ENCODE data around the gene KIAA0586. TPM values are rescaled to one million over a fixed set of nuclear protein-coding genes. Genes with fewer than 3 reads are reported as not detected.

KIAA0586 gene
- total RNA-seq, 4 donors from 2014 or later, result 10.0 to 13.9 (median 11.9) TPM

DNA sequence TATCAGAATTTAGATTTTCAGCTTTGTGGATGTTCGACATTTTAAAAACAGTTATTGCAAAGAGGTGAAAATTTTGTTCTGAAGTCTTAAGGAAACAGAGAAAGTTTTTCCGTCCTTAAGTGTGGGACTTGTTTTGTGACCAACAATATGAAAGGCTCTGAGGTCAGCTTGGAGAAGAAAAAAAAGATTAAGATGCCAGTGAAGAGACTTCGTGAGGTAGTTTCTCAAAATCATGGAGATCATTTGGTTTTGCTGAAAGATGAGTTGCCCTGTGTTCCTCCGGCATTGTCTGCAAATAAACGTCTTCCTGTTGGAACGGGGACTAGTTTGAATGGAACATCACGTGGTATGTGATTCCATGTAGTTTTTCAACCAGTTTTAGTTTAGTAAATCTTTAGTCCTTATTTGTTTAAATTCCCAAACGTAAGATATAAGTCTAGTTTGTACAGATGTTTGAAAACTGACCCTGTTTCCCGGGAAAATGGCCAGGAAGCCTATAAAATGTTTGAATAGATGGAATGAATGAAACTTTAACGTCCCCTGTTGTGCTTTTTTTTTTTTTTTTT lies 682 bp downstream of the KIAA0586 start:
- in situ Hi-C loops (cut with MboI; ENCODE audit: low sequenced_read_pairs in 4 of 4), result no loop called here
- peak overlapping the region; percentile 62 to 98 (median 84) for H3K4me3 ChIP-seq
- intact Hi-C loops (cut with DNase I; ENCODE audit: low total_unique reads), result loop anchor here (10.0 kb wide), 1 partner anchor 223 kb away; the partner anchor contains the start of gene ACTR10
- no peaks in the 10 kb centered on the region for H3K9me3 ChIP-seq
- DNase-seq (no peak), ATAC-seq (no peak)
- peaks cover 27 to 34% of the 10 kb centered on the region in 2 donors for H3K4me1 ChIP-seq
- no peak for TF ChIP-seq POLR2A (IDR thresholded peaks at IDR 0.05)
- TF ChIP-seq, protein P1, sequence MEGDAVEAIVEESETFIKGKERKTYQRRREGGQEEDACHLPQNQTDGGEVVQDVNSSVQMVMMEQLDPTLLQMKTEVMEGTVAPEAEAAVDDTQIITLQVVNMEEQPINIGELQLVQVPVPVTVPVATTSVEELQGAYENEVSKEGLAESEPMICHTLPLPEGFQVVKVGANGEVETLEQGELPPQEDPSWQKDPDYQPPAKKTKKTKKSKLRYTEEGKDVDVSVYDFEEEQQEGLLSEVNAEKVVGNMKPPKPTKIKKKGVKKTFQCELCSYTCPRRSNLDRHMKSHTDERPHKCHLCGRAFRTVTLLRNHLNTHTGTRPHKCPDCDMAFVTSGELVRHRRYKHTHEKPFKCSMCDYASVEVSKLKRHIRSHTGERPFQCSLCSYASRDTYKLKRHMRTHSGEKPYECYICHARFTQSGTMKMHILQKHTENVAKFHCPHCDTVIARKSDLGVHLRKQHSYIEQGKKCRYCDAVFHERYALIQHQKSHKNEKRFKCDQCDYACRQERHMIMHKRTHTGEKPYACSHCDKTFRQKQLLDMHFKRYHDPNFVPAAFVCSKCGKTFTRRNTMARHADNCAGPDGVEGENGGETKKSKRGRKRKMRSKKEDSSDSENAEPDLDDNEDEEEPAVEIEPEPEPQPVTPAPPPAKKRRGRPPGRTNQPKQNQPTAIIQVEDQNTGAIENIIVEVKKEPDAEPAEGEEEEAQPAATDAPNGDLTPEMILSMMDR (IDR thresholded peaks at IDR 0.05 in 4 of 5, conservative IDR thresholded peaks at IDR 0.05 in 1 of 5), result no peak
- H3K27ac ChIP-seq, result peak overlapping the region; percentile 87 to 97 (median 91)
- H3K36me3 ChIP-seq, result peaks cover 0 to 35% of the 10 kb centered on the region in 2 donors
- H3K27me3 ChIP-seq, result no peaks in the 10 kb centered on the region

DNA sequence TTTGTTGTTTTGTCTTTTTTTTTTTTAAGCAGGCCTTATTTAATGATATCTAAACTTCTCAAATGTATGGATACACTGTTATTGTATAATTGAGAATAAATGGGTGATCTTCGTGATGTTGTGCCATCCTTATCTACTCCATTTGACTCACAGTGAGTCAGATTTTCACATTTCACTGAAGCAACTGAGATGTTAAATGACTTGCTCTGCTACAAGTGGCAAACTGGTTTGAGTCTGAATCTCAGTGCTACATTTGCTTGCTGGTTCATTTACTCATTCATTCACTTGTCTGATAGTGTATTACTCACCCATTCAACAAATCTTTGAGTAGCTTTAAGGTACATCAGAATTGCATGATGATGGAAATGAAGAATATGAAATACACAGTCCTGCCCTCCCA lies 2.6 kb downstream of the KIAA0586 start:
- in situ Hi-C loops (cut with MboI; ENCODE audit: low sequenced_read_pairs in 4 of 4) (no loop called here), intact Hi-C loops (cut with DNase I; ENCODE audit: low total_unique reads) (no loop called here)
- no peak overlapping the region for H3K27ac ChIP-seq
- H3K4me1 ChIP-seq, result peaks cover 27 to 32% of the 10 kb centered on the region in 2 donors
- no peak for DNase-seq
- no peaks in the 10 kb centered on the region for H3K9me3 ChIP-seq
- no peak for ATAC-seq
- H3K4me3 ChIP-seq, result no peak overlapping the region
- H3K27me3 ChIP-seq, result no peaks in the 10 kb centered on the region
- H3K36me3 ChIP-seq, result peaks cover 0 to 47% of the 10 kb centered on the region in 2 donors
- TF ChIP-seq, protein P1 (IDR thresholded peaks at IDR 0.05 in 4 of 5, conservative IDR thresholded peaks at IDR 0.05 in 1 of 5), result no peak
- TF ChIP-seq POLR2A (IDR thresholded peaks at IDR 0.05), result no peak

DNA sequence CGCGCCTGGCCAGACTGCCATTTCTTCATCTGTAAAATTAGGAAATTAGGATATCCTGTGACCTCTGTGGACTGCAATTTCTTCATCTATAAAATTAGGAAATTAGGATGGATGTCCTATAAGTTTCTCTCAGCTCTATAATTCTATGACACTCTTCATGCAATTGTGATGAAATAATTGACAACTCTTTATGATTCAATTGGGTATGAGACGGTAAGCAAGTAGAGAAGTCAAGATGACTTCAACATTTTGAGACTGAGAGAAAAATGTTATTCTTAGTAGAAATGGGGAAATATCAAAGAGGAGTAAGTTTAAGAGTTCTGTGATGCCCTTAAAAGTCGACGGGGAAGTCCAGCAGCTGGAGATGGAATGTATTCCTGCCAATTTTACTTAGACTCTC lies 12.0 kb downstream of the KIAA0586 start:
- DNase-seq (no peak), ATAC-seq (no peak)
- TF ChIP-seq POLR2A (IDR thresholded peaks at IDR 0.05), result no peak
- TF ChIP-seq, protein P1 (IDR thresholded peaks at IDR 0.05 in 4 of 5, conservative IDR thresholded peaks at IDR 0.05 in 1 of 5), result no peak
- H3K4me3 ChIP-seq, result no peak overlapping the region
- no peaks in the 10 kb centered on the region for H3K4me1 ChIP-seq
- no peaks in the 10 kb centered on the region for H3K9me3 ChIP-seq
- H3K36me3 ChIP-seq, result peaks cover 0 to 58% of the 10 kb centered on the region in 2 donors
- no peak overlapping the region for H3K27ac ChIP-seq
- in situ Hi-C loops (cut with MboI; ENCODE audit: low sequenced_read_pairs in 4 of 4) (no loop called here), intact Hi-C loops (cut with DNase I; ENCODE audit: low total_unique reads) (no loop called here)
- no peaks in the 10 kb centered on the region for H3K27me3 ChIP-seq

DNA sequence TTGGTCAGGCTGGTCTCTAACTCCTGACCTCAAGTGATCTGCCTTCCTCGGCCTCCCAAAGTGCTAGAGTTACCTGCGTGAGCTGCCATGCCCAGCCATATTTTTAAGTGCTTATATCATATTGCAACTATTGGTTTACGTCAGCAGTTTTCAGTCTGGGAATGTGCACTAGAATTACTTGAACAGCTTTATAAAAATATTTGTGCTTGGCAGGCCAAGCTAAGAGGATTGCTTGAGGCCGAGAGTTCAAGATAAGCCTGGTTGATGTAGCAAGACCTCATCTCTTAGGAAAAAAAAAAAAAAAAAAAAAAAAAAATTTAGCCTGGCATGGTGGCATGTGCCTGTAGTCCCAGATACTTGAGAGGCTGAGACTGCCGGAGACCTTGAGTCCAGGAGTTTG lies 17.1 kb downstream of the KIAA0586 start:
- no peaks in the 10 kb centered on the region for H3K4me1 ChIP-seq
- no peaks in the 10 kb centered on the region for H3K9me3 ChIP-seq
- in situ Hi-C loops (cut with MboI; ENCODE audit: low sequenced_read_pairs in 4 of 4), result no loop called here
- H3K27ac ChIP-seq, result no peak overlapping the region
- ATAC-seq (no peak), DNase-seq (no peak)
- peaks cover 0 to 42% of the 10 kb centered on the region in 2 donors for H3K36me3 ChIP-seq
- no peaks in the 10 kb centered on the region for H3K27me3 ChIP-seq
- no peak for TF ChIP-seq POLR2A (IDR thresholded peaks at IDR 0.05)
- TF ChIP-seq, protein P1 (IDR thresholded peaks at IDR 0.05 in 4 of 5, conservative IDR thresholded peaks at IDR 0.05 in 1 of 5), result no peak
- intact Hi-C loops (cut with DNase I; ENCODE audit: low total_unique reads), result no loop called here
- no peak overlapping the region for H3K4me3 ChIP-seq
